ENCODE measurements around the gene CH25H.

The CH25H gene

GRCh38 chr10:89228962-89229361 is 21.8 kb upstream of the CH25H start:
- no peak for DNase-seq (ENCODE audit: low read depth)

DNA sequence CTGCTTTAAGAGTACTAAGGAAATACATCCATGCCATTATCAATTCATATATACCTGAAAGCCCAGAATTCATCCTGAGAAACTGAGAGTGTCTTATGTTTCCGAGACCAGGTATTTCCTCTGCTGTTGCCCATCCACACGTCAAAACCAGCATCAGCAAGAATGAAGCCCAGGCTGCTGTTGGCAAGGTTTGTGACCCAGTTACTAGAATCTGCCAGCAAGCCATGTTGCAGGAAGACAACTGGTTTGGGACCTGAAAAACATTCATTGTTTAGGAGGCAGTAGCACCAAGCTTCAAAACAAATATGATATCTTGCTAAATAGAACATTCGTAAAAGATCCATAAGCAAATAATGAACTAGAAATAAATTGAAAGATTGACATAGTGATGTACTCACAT is 21.0 kb upstream of the CH25H start:
- no peak for DNase-seq (ENCODE audit: low read depth)

GRCh38 chr10:89226891-89227290 is 19.8 kb upstream of the CH25H start:
- no peak for DNase-seq (ENCODE audit: low read depth)

GRCh38 chr10:89224739-89225443 is 17.8 kb upstream of the CH25H start:
- no peak for DNase-seq (ENCODE audit: low read depth)

- DNase-seq (ENCODE audit: low read depth), result no peak
Measured at GRCh38 chr10:89221919-89222318, 14.8 kb upstream of the CH25H start.

DNA sequence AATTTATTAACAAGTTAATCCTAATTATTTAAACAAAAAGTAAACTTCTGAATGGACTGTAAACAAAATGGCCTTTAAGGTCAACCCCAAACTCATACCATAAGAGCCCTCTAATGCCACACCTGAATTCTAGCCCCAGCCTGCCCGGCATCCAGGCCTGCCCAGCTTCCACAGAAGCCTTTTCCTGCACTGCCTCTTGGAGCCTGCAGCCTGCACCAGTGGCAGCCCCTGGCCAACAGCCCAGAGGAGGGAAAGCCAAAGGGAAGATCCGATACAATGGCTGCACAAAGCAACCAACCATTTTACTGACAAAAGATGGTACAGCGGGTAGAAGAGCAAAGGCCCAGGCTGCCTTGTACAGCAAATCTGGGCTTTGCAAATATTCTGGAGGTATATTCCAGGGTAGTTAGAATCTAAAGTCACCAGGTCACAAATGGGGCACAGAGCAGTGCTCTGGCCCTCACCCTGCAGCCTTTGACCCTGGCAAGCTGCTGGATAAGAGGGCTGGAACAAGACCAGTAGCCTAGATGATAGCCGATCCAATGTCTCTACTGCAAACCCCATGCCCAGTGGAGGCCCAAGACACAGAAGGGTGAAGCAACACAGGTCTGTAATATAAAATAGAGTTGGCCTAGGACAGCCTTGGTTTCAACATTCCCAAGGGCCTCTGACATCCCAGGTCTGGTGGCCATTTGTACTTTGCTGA is 12.5 kb upstream of the CH25H start:
- no peak for DNase-seq (ENCODE audit: low read depth)

DNA sequence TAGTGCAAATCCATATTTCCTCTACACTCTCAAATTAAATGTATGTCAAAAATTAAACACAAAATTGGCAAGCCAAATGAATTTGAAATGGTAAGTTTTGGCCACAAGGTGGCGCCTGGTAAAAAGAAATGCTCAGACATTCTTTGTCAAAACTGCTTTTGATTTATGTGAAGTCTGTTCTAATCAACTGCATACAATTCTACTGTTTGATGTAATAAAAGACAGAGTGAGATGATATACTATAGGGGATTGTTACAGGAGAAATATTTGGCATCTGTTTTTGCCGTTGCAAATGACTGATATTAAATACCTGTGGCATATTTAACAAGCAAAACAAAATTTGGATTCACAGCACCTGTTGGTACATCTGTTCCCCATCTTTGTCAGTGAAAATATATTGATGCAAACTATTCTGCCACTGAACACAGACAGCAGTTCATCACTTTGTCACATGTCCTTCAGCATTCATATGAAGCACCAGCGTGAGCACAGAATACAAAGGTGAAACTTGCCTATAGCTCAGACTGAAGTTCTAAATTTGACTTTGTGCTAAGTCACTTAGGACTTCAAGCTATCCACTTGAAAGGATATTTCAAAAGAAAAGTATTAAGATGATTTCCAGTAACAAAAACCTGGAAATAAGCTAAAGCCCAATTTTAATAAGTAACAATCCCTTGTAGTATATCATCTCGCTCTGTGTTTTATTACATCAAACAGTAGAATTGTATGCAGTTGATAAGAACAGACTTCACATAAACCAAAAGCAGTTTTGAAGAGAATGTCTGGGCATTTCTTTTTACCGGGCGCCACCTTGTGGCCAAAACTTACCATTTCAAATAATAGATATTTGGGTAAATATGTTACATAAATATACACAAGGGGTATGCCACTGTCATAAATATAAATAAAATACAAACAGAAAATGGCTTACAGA is 10.2 kb upstream of the CH25H start:
- DNase-seq (ENCODE audit: low read depth), result no peak

GRCh38 chr10:89216056-89216455 is 8.9 kb upstream of the CH25H start:
- DNase-seq (ENCODE audit: low read depth), result no peak

DNA sequence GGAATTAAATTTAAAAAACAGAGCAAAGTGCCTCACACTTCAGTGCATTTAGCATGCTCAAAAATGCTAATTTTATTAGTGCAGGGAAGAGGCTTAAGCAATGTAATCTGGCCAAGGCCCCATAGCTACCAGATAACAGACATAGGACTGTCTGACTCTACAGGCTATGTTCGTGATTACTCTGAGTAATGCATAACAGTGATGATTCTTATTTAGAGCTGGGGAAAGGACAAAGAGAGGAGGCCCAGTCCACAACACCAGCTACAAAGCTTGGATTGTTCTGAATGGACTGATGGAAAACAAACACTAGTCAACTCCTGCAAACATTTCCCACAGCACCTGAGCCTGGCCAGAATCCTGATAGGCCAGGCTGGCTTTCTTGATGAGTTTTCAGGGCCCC is 8.4 kb upstream of the CH25H start:
- DNase-seq (ENCODE audit: low read depth), result no peak

- no peak for DNase-seq (ENCODE audit: low read depth)
Measured at GRCh38 chr10:89214566-89215165, 7.5 kb upstream of the CH25H start.

GRCh38 chr10:89213191-89213808 is 6.2 kb upstream of the CH25H start:
- DNase-seq (ENCODE audit: low read depth), result no peak

DNA sequence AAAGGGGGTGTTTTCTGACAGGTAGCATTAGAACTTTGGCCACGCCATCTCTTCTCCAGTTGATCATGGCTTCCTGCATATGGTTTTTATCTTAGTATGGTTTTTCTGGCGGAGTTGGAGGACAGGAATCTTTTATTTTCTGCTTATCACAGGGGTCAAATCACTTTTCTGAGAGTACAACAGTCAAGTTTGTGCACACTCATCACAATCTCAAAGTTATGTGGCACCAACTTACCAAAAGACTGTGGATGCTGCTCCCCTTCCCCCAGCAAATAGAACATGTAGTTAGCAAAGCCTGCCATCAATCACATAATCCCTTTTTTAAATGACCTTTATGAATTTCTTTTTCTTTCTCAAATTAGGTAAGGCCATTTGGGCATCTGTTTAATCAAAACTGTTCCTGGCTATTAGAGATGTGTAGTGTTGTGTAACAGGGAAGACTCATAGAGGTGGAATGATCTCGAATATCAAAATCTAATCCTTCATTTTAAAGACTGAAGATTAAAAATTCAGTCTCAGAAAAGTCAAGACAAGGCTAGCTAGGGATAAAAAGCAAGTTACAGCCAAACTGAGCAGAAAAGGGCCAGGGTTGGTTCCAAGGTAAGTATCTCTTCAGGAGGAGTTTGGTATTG is 3.8 kb upstream of the CH25H start:
- no peak for DNase-seq (ENCODE audit: low read depth)

DNA sequence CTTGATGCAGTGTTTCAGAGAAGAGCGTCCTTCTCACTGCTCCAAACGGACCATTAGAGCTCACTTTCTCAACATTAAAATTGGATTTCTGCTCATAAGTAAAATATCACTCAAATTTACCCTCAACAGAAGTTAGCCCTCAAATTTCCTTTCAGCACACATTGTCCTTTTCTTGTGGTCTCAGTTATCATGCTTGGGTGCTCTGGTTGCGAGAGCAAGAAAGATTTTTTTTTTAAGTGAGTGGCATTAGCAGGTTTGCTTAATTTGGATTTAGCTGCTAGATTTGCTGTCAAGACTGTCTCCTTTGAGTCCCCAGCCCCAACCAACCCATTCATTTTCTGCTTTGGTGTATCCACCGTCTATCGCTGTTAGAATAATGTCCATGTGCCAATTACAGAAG is 2.6 kb upstream of the CH25H start:
- DNase-seq (ENCODE audit: low read depth), result no peak

DNA sequence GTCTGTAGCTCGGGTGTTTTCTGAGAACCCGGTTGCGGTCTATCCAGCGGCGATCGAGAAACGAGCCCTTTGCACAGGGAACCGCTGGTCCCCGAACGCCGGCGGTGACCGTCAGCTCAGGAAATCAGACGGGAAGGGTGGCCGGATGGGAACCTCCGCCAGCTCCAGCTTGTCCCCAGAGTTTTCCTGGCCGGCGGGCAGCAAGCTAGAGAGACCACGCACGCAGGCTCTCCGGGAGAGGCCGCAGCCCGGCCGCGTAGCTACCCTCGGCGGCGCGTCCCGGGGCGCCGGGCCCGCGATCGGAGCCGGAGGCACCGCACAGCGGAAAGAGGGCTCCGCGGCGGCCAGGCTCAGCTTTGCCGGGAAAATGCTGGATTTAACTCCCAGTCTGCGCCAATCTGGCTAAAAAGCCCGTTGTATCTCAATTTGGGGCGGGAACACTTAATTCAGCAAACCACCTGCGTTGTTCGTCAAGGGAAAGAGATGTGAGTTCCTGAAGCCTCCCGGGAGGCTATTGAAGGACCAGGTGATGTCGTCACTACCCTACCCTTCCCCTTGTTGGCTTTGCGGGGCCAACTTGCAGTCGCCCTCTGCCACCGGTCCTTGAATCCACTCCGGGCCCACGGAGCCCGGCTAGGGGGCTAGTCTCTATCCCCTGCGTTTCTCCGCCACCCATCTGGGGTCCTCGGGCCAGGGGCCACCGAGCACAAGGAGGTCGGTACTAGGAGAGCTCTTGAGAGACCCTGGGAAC is 859 bp upstream of the CH25H start:
- no peak for DNase-seq (ENCODE audit: low read depth)

DNA sequence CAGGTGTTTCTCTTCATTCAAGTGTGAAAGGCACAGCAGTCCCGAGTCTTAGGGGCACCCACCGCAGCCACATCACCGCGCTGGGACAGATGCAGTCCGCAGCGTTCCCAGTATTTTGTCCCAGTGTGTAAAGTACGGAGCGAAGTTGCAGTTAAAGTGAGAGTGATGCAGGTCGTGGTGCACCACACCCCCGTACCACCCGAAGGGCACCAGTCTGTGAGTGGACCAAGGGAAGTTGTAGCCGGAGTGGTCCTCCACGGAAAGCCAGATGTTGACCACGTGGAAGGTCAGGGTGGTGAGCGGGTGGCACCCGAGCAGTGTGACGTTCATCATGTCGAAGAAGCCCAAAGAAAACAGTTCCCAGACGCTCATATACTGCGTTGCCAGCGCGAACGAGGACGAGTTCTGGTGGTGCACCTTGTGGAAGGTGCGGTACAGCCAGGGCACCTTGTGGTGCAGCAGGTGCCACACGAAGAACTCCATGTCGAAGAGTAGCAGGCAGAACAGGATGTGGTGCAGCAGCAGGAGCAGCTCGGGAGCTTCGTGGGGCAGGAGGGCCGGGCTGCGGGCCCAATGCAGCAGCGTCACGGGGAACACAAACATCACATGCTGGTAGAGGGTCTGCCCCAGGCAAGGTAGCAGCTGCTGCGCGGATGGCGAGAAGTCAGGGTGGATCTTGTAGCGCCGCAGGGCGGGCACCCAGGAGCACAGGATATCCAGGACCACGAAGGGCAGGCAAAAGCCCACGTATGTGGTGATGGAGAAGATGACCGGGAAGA is 526 bp downstream of the CH25H start:
- DNase-seq (ENCODE audit: low read depth), result no peak

GRCh38 chr10:89204621-89205185 is 2.4 kb downstream of the CH25H start:
- no peak for DNase-seq (ENCODE audit: low read depth)

- no peak for DNase-seq (ENCODE audit: low read depth)
Measured at GRCh38 chr10:89203237-89203636, 3.9 kb downstream of the CH25H start.

GRCh38 chr10:89202033-89202425 is 5.1 kb downstream of the CH25H start:
- DNase-seq (ENCODE audit: low read depth), result no peak

DNA sequence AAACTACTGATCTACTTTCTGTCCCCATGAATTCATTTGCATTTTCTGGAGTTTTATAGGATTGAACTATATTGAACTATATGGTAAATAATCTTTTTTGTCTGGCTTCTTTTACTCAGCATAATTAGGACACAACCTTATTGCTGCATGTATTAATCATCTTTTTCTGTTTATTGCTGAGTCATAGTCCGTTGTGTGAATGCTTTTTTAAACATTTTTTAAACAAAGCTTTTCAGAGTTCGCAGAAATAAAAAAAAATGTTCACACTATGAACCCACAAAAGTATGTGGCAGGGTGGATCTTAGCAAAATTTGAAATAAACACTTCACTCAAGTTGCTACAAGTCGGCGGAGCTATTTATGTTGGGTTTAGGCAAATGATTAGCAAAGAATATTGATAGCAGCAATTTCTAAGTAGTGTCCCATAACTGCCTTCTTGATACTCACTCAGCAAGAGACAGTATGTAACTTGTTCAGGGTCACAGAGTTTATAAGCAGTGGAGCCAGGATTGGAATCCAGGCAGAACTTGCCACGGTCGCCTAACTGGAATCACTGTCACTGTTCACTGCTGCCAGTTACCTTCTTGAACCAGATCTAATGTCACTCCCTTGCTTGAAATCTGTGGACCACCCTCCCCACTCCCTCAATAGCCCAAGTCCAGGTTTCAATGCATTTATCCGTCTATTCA is 5.6 kb downstream of the CH25H start:
- DNase-seq (ENCODE audit: low read depth), result no peak
